H1 (cell line): ENCODE results near the gene FGFR2. TPM values are rescaled to one million over a fixed set of nuclear protein-coding genes. Genes with fewer than 3 reads are reported as not detected.

Experiments
- CTCF ChIA-PET: fragments of 300-600 bp; sonication (Branson Sonifier 250); formaldehyde crosslinking; loops from one replicate; lab custom pipeline; 2021; ENCODE audit not compliant: partially characterized antibody; lab: Charles Lee
- POLR2A ChIA-PET: fragments of 300-600 bp; sonication (Branson Sonifier 250); formaldehyde crosslinking; loops from one replicate; lab custom pipeline; 2021; ENCODE audit warnings: inconsistent platforms; ENCODE audit not compliant: partially characterized antibody; lab: Charles Lee
- DNase-seq, 2 experiments: peaks; one replicate each; pipeline versions ENCODE4 v3.0.0 to v3.0.0-alpha.2; 2010 to 2022; ENCODE audit warnings: low spot score in 2 of 2, low read depth in 1 of 2, mixed read lengths in 1 of 2
- FAIRE-seq: peaks from 2 replicates; lab custom pipeline; 2011; peaks lifted over from hg19 to GRCh38; lab: Jason Lieb, UNC
- H2AFZ ChIP-seq: 2 replicates; pipeline ENCODE4 v1.8.1; 2012; ENCODE audit warnings: low read length, inconsistent platforms
- H2AK5ac ChIP-seq: 2 replicates; pipeline ENCODE4 v1.6.1; 2013; ENCODE audit warnings: low read depth, low read length
- H2BK120ac ChIP-seq: replicated peaks from 2 replicates; pipeline ENCODE3; 2013; ENCODE audit warnings: low read depth, low read length, inconsistent platforms
- H2BK12ac ChIP-seq: 2 replicates; pipeline ENCODE4 v1.6.1; 2013; ENCODE audit warnings: low read depth, low read length
- H2BK15ac ChIP-seq: 2 replicates; pipeline ENCODE4 v1.6.1; 2013; ENCODE audit warnings: low read length
- H2BK20ac ChIP-seq: 2 replicates; pipeline ENCODE4 v1.6.1; 2013; ENCODE audit warnings: low read length
- H2BK5ac ChIP-seq: 2 replicates; pipeline ENCODE4 v1.6.1; 2013; ENCODE audit warnings: low read depth, low read length
- H3K14ac ChIP-seq: 2 replicates; pipeline ENCODE4 v1.6.1; 2013; ENCODE audit warnings: inconsistent platforms; ENCODE audit not compliant: insufficient read length
- H3K18ac ChIP-seq: 2 replicates; pipeline ENCODE4 v1.6.1; 2013; ENCODE audit warnings: low read length; ENCODE audit errors: extremely low read depth
- H3K23ac ChIP-seq: 2 replicates; pipeline ENCODE4 v1.6.1; 2013; ENCODE audit warnings: inconsistent platforms; ENCODE audit not compliant: insufficient read length
- H3K23me2 ChIP-seq: 2 replicates; pipeline ENCODE4 v1.6.1; 2013; ENCODE audit warnings: low read depth, low read length
- H3K27ac ChIP-seq: 2 replicates; pipeline ENCODE4 v1.6.1; 2011; ENCODE audit warnings: low read depth, low read length, inconsistent platforms
- H3K27me3 ChIP-seq, 4 experiments: replicated peaks in 1 of 4; 1 replicate in 1 of 4; 2 replicates in 3 of 4; pipeline versions ENCODE4 v1.6.1 to v1.8.1; 2011 to 2013; ENCODE audit warnings: low read length in 3 of 4, mild to moderate bottlenecking in 3 of 4, inconsistent platforms in 2 of 4, mixed read lengths in 2 of 4, moderate library complexity in 1 of 4; ENCODE audit not compliant: control insufficient read depth in 3 of 4, insufficient read depth in 3 of 4; ENCODE audit errors: extremely low read depth in 1 of 4
- H3K36me3 ChIP-seq, 4 experiments: 2 replicates each; pipeline versions ENCODE4 v1.6.1 to v1.8.1; 2011 to 2013; ENCODE audit warnings: mild to moderate bottlenecking in 4 of 4, low read length in 3 of 4, moderate library complexity in 2 of 4, control low read depth in 1 of 4, inconsistent platforms in 1 of 4; ENCODE audit not compliant: insufficient read depth in 4 of 4, control insufficient read depth in 2 of 4
- H3K4ac ChIP-seq: replicated peaks from 2 replicates; pipeline ENCODE3; 2013; ENCODE audit warnings: low read length, low read depth, mixed read lengths, inconsistent platforms; ENCODE audit not compliant: insufficient read length
- H3K4me1 ChIP-seq, 4 experiments: replicated peaks in 1 of 4; 1 replicate in 1 of 4; 2 replicates in 3 of 4; pipeline versions ENCODE4 v1.6.1 to v1.8.1; 2011 to 2013; ENCODE audit warnings: low read length in 3 of 4, inconsistent platforms in 2 of 4, mixed read lengths in 1 of 4; ENCODE audit not compliant: insufficient read depth in 4 of 4, control insufficient read depth in 3 of 4
- H3K4me2 ChIP-seq, 2 experiments: 2 replicates each; pipeline versions ENCODE4 v1.6.1 to v1.8.1; 2011 to 2013; ENCODE audit warnings: low read depth in 2 of 2, low read length in 2 of 2, control low read depth in 1 of 2, inconsistent platforms in 1 of 2, mild to moderate bottlenecking in 1 of 2; ENCODE audit not compliant: insufficient read depth in 1 of 2
- H3K4me3 ChIP-seq, 4 experiments: fragments of 200-600, 300-600 bp in 1 of 4; sonication (generic), shearing (Covaris generic), sonication (Bioruptor Twin) in 1 of 4; 2 replicates each; pipeline versions ENCODE4 v1.5.1 to v1.8.1; 2011 to 2016; ENCODE audit warnings: low read length in 4 of 4, low read depth in 3 of 4, control low read depth in 2 of 4, inconsistent platforms in 2 of 4, mild to moderate bottlenecking in 2 of 4, mixed read lengths in 1 of 4, moderate library complexity in 1 of 4; ENCODE audit not compliant: insufficient read depth in 2 of 4; ENCODE audit errors: extremely low read depth in 1 of 4
- H3K56ac ChIP-seq: replicated peaks from 2 replicates; pipeline ENCODE3; 2013; ENCODE audit warnings: low read depth, mild to moderate bottlenecking, mixed read lengths, low read length, inconsistent platforms; ENCODE audit not compliant: insufficient read length
- H3K79me1 ChIP-seq: 2 replicates; pipeline ENCODE4 v1.6.1; 2013; ENCODE audit warnings: low read depth, low read length, control low read depth
- H3K79me2 ChIP-seq, 2 experiments: 2 replicates each; pipeline versions ENCODE4 v1.6.1 to v1.8.1; 2012 to 2013; ENCODE audit warnings: low read length in 2 of 2, mild to moderate bottlenecking in 2 of 2, inconsistent platforms in 1 of 2; ENCODE audit not compliant: insufficient read depth in 2 of 2, control insufficient read depth in 1 of 2
- H3K9ac ChIP-seq, 4 experiments: replicated peaks in 1 of 4; 1 replicate in 1 of 4; 2 replicates in 3 of 4; pipeline versions ENCODE4 v1.6.1 to v1.8.1; 2011 to 2013; ENCODE audit warnings: low read depth in 3 of 4, low read length in 3 of 4, control low read depth in 2 of 4, mild to moderate bottlenecking in 2 of 4, moderate library complexity in 2 of 4, inconsistent platforms in 1 of 4; ENCODE audit errors: extremely low read depth in 1 of 4
- H3K9me3 ChIP-seq, 2 experiments: 2 replicates each; pipeline versions ENCODE4 v1.6.1 to v1.8.1; 2012 to 2013; ENCODE audit warnings: mild to moderate bottlenecking in 2 of 2, moderate library complexity in 2 of 2, control low read depth in 1 of 2, inconsistent platforms in 1 of 2, low read depth in 1 of 2, low read length in 1 of 2, mixed read lengths in 1 of 2; ENCODE audit not compliant: insufficient read depth in 2 of 2
- H4K20me1 ChIP-seq, 2 experiments: replicated peaks in 1 of 2; 2 replicates each; pipeline versions ENCODE3 to v1.8.1; 2011 to 2013; ENCODE audit warnings: inconsistent platforms in 2 of 2, low read length in 2 of 2, mild to moderate bottlenecking in 1 of 2; ENCODE audit not compliant: insufficient read depth in 2 of 2, control insufficient read depth in 1 of 2
- H4K5ac ChIP-seq: 2 replicates; pipeline ENCODE4 v1.6.1; 2013; ENCODE audit warnings: low read length, low read depth, mixed read lengths, inconsistent platforms; ENCODE audit not compliant: insufficient read length
- H4K8ac ChIP-seq: 2 replicates; pipeline ENCODE4 v1.8.0; 2013; ENCODE audit warnings: mild to moderate bottlenecking, moderate library complexity, low read length, inconsistent platforms; ENCODE audit not compliant: insufficient read depth; ENCODE audit errors: extremely low read depth
- H4K91ac ChIP-seq: replicated peaks from 2 replicates; pipeline ENCODE3; 2013; ENCODE audit warnings: low read length, mixed read lengths, inconsistent platforms; ENCODE audit not compliant: insufficient read length
- ATF2 ChIP-seq: IDR thresholded peaks from 2 replicates; pipeline ENCODE4 v1.6.1; 2012; ENCODE audit warnings: low read length, inconsistent platforms
- E2F6 ChIP-seq: IDR thresholded peaks from 2 replicates; pipeline ENCODE4 v1.6.1; 2012; ENCODE audit warnings: inconsistent platforms
- HDAC6 ChIP-seq: IDR thresholded peaks from one replicate; pipeline ENCODE4 v1.7.1; 2012; ENCODE audit warnings: low read depth, mild to moderate bottlenecking, inconsistent platforms, low read length, moderate library complexity
- JUN ChIP-seq: IDR thresholded peaks from 2 replicates; pipeline ENCODE4 v1.6.1; 2011; ENCODE audit warnings: low read depth, mild to moderate bottlenecking, improper control_type of control experiment, low read length
- POLR2AphosphoS5 ChIP-seq: IDR thresholded peaks from 2 replicates; pipeline ENCODE4 v1.6.1; 2011; ENCODE audit warnings: low read depth, low read length
- SIN3A ChIP-seq, 2 experiments: IDR thresholded peaks in 1 of 2; conservative IDR thresholded peaks in 1 of 2; 2 replicates each; pipeline ENCODE4 v1.6.1; 2011 to 2012; ENCODE audit warnings: low read length in 2 of 2, improper control_type of control experiment in 1 of 2, low read depth in 1 of 2, mild to moderate bottlenecking in 1 of 2
- SP2 ChIP-seq: IDR thresholded peaks from 2 replicates; pipeline ENCODE4 v1.6.1; 2012; ENCODE audit warnings: mild to moderate bottlenecking, low read length, inconsistent platforms
- TBP ChIP-seq: IDR thresholded peaks from 2 replicates; pipeline ENCODE4 v1.6.1; 2011; ENCODE audit warnings: low read depth, low read length, improper control_type of control experiment
- USF2 ChIP-seq: IDR thresholded peaks from 2 replicates; pipeline ENCODE4 v1.6.1; 2011; ENCODE audit warnings: low read length, improper control_type of control experiment
- YY1 ChIP-seq: IDR thresholded peaks from 2 replicates; pipeline ENCODE4 v1.6.1; 2011; ENCODE audit warnings: low read depth, mild to moderate bottlenecking, low read length
- WGBS, 2 experiments: shearing (Covaris generic) in 1 of 2; methylation state at CpG; one replicate each; pipeline versions ENCODE4 v1.1.6 to v1.1.7; 2013 to 2015; ENCODE audit warnings: low lambda C conversion rate in 2 of 2, mixed read lengths in 2 of 2, inconsistent platforms in 1 of 2, low coverage in 1 of 2, missing lambda C conversion rate in 1 of 2; ENCODE audit not compliant: insufficient replicate concordance in 2 of 2, insufficient coverage in 1 of 2, insufficient read length in 1 of 2; ENCODE audit errors: extremely low coverage in 1 of 2, missing lambda C conversion rate in 1 of 2; 5-methylcytosine and 5-hydroxymethylcytosine counted together
- polyA plus RNA-seq, 7 experiments: library from polyadenylated mRNA; depleted of rRNA in 3 of 7; stranded (reverse) in 5 of 7; unstranded in 2 of 7; fragments of >200 nt in 5 of 7; fragments of 200-250 nt in 2 of 7; gene quantifications; 1 replicate in 5 of 7; 2 replicates in 1 of 7; 4 replicates in 1 of 7; pipeline versions ENCODE4 v1.2.1 to v1.2.3, GENCODE V29; 2011 to 2013; ENCODE audit warnings: missing spikeins in 2 of 7, mixed read lengths in 2 of 7
- total RNA-seq: library from RNA; stranded (reverse); fragmentation: NEBNext Ultra II Directional; extraction: Animal tissue kit (Norgen Biotek cat#: 25700); gene quantifications from 2 replicates; pipeline ENCODE4 v1.2.1, GENCODE V29; 2021

FGFR2 gene
- total and polyA plus RNA-seq, 2 of the 8 experiments (the other 6 are each of a cell fraction or from before 2014, with no cell fraction given), result 50.2 to 81.2 TPM

- Histone ChIP-seq H4K8ac (no peak overlapping the region), H3K4ac (no peak overlapping the region), H3K23ac (no peak overlapping the region), H3K4me3 (no peak overlapping the region), H3K23me2 (no peaks in the 10 kb centered on the region), H3K79me1 (peaks cover 20% of the 10 kb centered on the region), H4K5ac (no peak overlapping the region), H2AK5ac (no peak overlapping the region), H3K56ac (no peak overlapping the region), H2BK12ac (no peak overlapping the region), H3K14ac (no peak overlapping the region), H3K18ac (no peak overlapping the region; the same call in 1 of the 2 replicates), H2BK15ac (no peak overlapping the region), H3K36me3 (peaks cover 2 to 55% (median 14%) of the 10 kb centered on the region in 4 experiments; a peak in 4 of 8 replicates), H4K91ac (no peak overlapping the region), H2BK20ac (no peak overlapping the region), H3K9me3 (no peaks in the 10 kb centered on the region), H3K9ac (no peak overlapping the region), H2BK5ac (no peak overlapping the region), H3K27me3 (no peaks in the 10 kb centered on the region), H3K79me2 (peaks cover 8 to 92% of the 10 kb centered on the region in 2 experiments; a peak in 3 of 4 replicates), H3K4me1 (peaks cover 0 to 7% (median 5%) of the 10 kb centered on the region in 4 experiments; a peak in 6 of 7 replicates), H2BK120ac (no peak overlapping the region), H3K27ac (no peak overlapping the region), H4K20me1 (peaks cover 8 to 20% of the 10 kb centered on the region in 2 experiments), H2AFZ (no peak overlapping the region), H3K4me2 (no peak overlapping the region)
- DNase-seq, result no peak
- ChIA-PET POLR2A (no interaction called here), CTCF (interaction anchor here (0.6 to 1.3 kb wide), 3 partner anchors 9 to 187 kb away, joined by 3 to 4 read pairs (median 3); no protein-coding TSS in a partner anchor)
- 86% methylated on average over 8 of the region's 8 CpGs; no CpG with 5 or more reads in 1 of the 2 experiments for WGBS, 2 experiments
- no peak for FAIRE-seq
- TF ChIP-seq TBP (no peak), HDAC6 (no peak), JUN (no peak), SIN3A (conservative IDR thresholded peaks at IDR 0.05 in 1 of 2, IDR thresholded peaks at IDR 0.05 in 1 of 2; ENCODE audit: low read depth in 1 of 2, low read length in 2 of 2) (no peak), ATF2 (no peak), USF2 (no peak), SP2 (no peak), POLR2AphosphoS5 (no peak), YY1 (no peak), E2F6 (no peak)
Measured at GRCh38 chr10:121526801-121527221, 71.4 kb downstream of the FGFR2 start.
